ENCODE data around the gene SMCO4.
A peak's percentile ranks its signal among the peaks of the same experiment; 100 is the strongest.

Gene SMCO4

GRCh38 chr11:93510196-93510873 lies 32.9 kb downstream of the SMCO4 start:
- no peak for DNase-seq (ENCODE audit: insufficient read length, low spot score)
- FAIRE-seq = no peak

DNA sequence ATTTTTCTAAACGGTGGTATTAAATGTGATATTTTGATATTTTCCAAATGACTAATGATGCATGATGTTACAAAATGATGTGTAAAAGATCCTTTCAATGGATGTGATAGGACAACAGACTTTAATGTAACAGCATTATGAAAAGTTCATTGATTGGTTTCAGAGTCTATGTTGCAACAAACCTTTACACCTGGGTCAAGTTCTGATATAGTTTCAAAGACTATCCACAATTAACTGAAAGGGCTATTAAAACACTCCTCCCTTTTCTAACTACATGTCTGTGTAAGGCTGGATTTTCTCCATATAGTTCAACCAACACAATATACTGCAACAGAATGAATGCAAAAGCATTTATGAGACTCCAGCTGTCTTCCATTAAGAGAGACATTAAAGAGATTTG lies 35.7 kb downstream of the SMCO4 start:
- no peak for DNase-seq (ENCODE audit: insufficient read length, low spot score)
- no peak for FAIRE-seq

GRCh38 chr11:93505703-93506102 lies 37.5 kb downstream of the SMCO4 start:
- DNase-seq (ENCODE audit: insufficient read length, low spot score) (no peak), FAIRE-seq (no peak)

DNA sequence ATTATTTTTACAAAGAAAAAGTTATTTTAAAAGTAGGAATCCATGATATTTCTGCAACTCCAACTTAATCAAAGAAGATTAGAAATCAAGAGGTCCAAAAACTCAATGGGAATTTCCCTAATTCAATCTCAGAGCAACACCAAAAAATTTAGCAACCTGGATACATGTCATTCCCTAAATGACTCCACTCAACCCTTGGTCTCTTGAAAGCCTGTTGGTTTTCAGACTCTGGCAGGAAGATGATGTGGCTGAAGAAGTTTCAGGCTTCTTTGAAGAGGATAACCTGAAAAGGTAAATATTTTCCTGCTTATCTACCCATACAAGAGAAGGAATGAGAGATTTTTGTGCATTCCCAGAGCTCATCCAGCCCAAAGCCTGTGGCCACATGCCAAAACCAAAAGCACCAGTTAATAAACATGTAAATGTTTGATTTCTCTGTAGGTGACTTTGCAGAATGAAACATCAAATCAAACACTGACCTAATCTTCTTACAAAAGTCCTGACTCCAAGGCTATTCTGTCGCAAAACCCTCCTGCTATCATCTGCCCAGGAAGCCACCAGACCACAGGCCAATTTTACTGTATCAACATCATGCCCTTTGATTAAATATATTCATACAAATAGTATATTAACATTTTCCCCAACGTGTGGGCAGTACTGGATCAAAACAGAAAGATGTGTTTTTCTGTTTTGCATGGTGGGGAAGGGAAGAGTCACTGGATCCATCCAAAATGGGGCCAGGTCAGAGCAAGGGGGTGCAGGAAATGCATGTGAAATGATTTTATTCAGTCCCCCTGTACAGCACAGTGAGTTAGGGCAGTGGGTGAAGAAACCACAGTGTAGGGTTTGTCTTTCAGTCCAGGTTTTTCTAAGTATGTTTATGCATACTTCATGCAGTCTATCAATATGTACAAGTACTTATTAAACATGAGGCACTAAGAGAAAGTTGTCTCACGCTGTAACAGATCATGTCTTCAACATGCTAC lies 38.8 kb downstream of the SMCO4 start:
- DNase-seq (ENCODE audit: insufficient read length, low spot score) = no peak
- peak; percentile 72 for FAIRE-seq

DNA sequence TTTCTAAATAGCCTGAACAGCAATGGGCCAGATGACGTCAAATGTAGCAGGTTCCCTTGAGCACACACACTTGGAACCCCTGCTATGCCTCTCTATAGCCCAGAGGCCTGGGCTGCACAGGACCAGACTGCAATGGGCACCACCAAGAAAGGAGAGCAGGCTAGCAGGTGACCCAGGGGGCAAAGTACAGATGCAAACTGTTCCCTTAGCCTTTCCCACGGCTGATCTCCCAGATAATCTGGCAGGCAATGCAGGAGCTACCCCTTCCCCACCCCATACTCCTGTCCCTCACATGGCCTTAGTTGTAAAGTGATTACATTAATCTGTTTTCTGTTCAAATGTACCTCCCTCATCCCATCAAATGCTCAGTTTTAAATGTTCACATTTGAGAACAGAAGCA lies 41.3 kb downstream of the SMCO4 start:
- peak; percentile 74 for FAIRE-seq
- DNase-seq (ENCODE audit: insufficient read length, low spot score) = no peak

- DNase-seq (ENCODE audit: insufficient read length, low spot score) = no peak
- no peak for FAIRE-seq
These were observed 42.4 kb downstream of the SMCO4 start for GRCh38 chr11:93500759-93501158.

DNA sequence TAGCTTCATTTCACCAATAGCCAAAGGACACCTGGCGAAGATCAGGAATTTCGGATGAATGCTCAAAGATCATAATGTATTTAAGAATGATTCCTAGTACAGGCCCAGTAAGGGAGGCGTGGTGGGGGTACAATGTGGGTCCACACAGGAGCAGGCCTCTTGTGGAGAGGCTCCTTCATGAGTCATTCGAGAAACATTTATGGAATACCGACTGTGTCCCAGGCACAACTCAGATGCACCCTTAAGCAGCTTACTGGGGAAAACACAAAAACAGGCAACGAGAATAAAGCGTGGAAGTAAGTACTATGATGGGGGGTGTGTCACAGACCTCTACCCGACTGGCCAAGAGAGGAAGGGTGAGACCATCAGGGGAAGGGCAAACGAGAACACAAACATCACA lies 44.5 kb downstream of the SMCO4 start:
- no peak for FAIRE-seq
- peak; percentile 53 for DNase-seq (ENCODE audit: insufficient read length, low spot score)

DNA sequence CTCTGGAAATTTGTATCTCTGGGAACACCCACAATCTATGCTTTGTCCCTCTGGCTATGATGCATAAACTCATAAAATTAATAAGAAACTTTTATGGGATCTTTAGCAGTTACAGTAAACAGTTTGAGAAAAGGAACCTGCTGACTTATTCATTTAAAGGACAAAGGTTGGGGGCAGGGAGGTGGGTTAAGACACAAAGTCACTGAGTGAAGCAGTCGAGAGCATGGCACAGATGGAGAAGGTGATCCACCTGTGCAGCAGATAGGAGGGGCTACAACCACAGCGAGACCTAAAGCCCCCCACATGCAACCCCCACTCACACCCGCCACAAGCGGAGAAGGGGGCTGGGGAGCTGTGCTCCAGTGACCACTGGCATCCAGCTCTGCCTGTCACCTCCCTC lies 45.0 kb downstream of the SMCO4 start:
- no peak for DNase-seq (ENCODE audit: insufficient read length, low spot score)
- FAIRE-seq = no peak

- FAIRE-seq (no peak), DNase-seq (ENCODE audit: insufficient read length, low spot score) (no peak)
These were observed 45.6 kb downstream of the SMCO4 start for GRCh38 chr11:93497596-93497995.

- no peak for FAIRE-seq
- DNase-seq (ENCODE audit: insufficient read length, low spot score) = no peak
These were observed 48.8 kb downstream of the SMCO4 start for GRCh38 chr11:93494357-93494756.

- DNase-seq (ENCODE audit: insufficient read length, low spot score) (no peak), FAIRE-seq (no peak)
These were observed 49.8 kb downstream of the SMCO4 start for GRCh38 chr11:93493252-93493897.

GRCh38 chr11:93492464-93493251 lies 50.5 kb downstream of the SMCO4 start:
- no peak for FAIRE-seq
- DNase-seq (ENCODE audit: insufficient read length, low spot score) = no peak

GRCh38 chr11:93491973-93492372 lies 51.2 kb downstream of the SMCO4 start:
- no peak for FAIRE-seq
- DNase-seq (ENCODE audit: insufficient read length, low spot score) = no peak

DNA sequence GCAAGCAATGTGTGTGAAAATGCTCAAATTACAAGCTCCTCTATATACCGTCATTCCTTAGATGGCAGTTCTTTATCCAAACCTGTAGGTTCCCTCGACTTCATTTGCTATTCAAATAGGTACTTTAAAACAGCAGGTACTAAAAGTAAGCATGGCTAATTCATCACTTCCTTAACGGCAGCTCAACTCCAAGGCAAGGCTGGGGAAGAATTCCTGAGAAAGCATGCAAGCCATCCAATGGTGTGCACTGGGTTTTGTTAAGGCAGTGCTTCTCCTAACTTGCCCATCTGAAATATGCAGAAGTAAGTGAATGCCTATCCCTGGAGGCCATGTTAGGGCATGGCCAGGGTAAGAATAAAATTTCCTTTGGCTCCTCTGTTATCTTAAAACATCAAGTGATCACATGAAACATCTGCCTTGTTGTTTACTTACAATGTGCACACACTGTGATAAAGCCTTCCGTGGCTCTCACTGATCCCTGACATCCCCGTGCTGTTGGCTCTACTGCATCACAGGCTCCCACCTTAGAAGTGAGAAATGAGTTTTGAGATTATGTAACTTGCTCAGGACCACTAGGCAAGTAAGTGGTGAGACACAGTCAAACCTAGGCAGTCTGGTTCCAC lies 52.1 kb downstream of the SMCO4 start:
- FAIRE-seq (no peak), DNase-seq (ENCODE audit: insufficient read length, low spot score) (no peak)

- DNase-seq (ENCODE audit: insufficient read length, low spot score) = no peak
- no peak for FAIRE-seq
These were observed 53.4 kb downstream of the SMCO4 start for GRCh38 chr11:93489841-93490240.

GRCh38 chr11:93487032-93487483 lies 56.1 kb downstream of the SMCO4 start:
- DNase-seq (ENCODE audit: insufficient read length, low spot score) (no peak), FAIRE-seq (no peak)

- DNase-seq (ENCODE audit: insufficient read length, low spot score) = no peak
- FAIRE-seq = no peak
These were observed 57.2 kb downstream of the SMCO4 start for GRCh38 chr11:93485983-93486382.

- DNase-seq (ENCODE audit: insufficient read length, low spot score) (no peak), FAIRE-seq (no peak)
These were observed 58.5 kb downstream of the SMCO4 start for GRCh38 chr11:93484716-93485115.

GRCh38 chr11:93482556-93482955 lies 60.6 kb downstream of the SMCO4 start:
- DNase-seq (ENCODE audit: insufficient read length, low spot score) (no peak), FAIRE-seq (no peak)

DNA sequence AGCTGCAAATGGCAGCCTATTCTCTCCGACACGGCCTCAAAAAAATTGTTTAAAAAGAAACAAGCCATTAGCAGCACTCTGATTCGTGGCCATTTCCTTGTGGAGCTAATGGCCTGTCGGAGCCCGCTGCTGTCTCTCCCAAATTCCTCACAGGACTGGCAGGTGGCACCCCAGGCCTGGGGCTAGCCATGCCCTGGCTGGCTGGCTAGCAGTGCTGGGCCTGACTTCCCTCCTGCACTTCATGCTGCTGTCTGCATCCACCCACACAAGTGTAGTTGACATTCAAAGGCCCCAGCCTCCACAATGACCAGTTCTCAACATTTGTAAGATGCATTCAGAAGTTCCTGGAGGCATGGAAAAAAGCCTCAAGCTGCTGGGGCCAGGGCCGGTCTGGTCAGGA lies 61.5 kb downstream of the SMCO4 start:
- DNase-seq (ENCODE audit: insufficient read length, low spot score) (no peak), FAIRE-seq (no peak)
